Stimulated activated CD4-positive, alpha-beta T cell treated with anti-CD3 and anti-CD28 coated beads, Interleukin-4, amount 100 ng/mL, for 24 hours (primary cell): ENCODE measurements around the gene SLC9B1.
"Not testable (repeated sequence)": the region's sequence is repeated elsewhere in the genome, so short reads cannot be mapped to it uniquely, and the experiment has no call there.

Experiments used
- DNase-seq: peaks from one replicate; pipeline ENCODE4 v3.0.0-alpha.2; 2020

Gene SLC9B1

DNA sequence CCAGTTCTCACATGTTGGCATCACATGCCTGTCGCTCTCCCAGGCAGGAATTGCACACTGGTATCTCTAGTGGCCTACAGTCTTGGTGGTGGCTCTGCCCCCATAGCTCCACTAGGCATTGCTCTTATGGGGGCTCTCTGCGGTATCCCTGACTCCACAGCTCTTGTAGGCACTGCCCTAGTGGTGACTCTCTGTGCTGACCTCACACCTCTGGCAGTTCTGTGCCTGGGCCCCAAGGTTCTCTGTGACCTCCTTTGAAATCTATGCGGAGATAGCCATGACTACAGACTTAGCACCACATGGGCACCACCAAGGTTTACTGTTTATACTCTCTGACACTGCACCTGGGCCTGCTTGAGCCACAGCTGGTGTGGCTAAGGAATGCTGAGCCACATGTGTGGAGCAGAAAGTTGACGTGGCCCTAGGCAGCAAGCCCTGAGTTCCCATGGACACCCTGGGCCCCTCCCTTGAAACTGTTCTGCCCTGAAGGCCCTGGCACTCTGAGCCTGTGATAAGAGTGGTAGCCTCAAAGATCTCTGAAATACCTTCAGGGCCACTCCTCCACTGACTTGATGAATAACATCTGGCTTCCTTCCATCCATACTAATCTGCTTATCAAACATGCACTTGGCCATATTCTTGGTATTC, 8.0 kb downstream of the SLC9B1 start:
- DNase-seq, result no peak

DNA sequence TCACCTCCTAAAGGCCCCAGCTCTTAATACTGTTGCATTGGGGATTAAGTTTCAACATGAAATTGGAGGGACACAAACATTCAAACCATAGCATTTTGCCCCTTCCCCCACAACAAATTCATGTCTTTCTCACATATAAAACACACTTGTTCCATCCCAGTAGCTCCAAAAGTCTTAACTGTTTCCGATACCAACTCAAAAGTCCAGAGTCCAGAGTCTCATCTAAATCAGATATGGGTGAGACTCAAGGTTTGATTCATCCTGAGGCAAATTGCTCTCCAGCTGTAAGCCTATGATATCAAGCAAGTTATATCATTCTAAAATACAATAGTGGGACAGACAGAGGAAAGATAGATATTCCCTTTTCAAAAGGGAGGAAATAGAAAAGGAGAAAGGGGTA, 8.7 kb downstream of the SLC9B1 start:
- DNase-seq, result no peak

DNA sequence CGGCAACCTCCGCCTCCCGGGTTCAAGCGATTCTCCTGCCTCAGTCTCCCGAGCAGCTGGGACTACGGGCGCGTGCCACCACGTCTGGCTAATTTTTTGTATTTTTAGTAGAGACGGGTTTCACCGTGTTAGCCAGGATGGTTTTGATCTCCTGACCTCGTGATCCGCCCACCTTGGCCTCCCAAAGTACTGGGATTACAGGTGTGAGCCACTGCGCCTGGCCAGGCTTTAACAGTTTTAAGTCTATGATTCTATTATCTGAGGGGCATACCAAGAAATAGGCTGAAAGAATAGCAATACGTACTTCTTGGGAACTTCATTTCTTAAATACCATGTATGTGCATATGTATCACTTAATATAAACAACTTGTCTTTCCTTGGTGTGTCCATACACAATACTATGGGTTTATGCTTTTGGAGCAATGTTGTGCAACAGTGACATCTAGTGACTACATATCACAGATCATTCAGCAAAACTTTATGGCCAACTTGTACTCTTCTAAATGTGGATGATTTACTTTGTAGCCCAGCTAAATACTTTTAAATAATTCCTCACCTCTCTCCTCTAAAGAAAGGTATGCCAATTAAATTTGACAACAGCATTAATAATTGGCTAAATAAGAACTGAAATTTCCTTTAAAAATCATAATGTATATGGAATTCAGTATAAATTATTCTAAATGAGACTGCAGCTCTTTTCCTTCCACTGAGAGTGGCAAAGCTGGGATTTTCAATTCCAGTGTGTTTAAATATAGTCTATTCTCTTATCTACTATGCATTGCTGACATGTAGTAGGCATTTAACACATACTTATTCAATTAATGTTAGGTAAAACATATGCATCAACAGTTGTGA, 10.4 kb downstream of the SLC9B1 start:
- peak; percentile 39 for DNase-seq

DNA sequence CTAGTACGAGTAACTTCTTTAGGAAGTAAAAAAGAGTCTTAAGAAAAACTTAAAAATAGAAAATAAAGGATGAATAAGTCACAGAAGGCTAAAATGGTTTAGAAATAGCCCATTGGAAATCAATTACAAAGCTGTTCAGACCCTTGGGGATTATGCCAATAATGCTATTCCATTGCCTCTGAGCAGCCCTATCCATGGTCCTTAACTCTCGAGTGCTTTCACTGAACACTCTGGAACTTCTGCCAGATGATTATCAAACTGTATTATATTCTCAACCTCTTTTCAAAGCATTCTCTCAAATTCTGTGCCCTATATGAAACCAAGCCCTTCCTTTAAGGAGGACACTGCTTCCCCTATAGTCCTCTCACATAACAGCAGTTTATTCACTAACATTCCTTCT, 17.0 kb downstream of the SLC9B1 start:
- DNase-seq, result no peak

DNA sequence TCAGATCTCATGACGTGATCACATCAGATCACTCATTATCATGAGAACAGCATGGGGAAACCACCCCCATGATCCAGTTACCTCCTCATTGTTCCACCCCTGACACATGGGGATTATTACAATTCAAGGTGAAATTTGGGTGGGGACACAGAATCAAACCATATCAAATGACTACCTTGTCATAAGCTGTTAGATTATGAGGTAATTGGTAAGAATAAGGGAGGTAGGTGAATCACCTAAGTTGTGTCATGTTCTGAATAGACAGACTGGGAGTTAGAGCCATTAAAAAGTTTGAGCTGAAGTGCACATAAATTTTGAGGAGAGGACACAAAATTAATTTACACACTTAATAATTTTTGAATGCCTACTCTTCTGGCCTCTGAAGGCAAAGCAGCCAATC, 24.7 kb downstream of the SLC9B1 start:
- no peak for DNase-seq

DNA sequence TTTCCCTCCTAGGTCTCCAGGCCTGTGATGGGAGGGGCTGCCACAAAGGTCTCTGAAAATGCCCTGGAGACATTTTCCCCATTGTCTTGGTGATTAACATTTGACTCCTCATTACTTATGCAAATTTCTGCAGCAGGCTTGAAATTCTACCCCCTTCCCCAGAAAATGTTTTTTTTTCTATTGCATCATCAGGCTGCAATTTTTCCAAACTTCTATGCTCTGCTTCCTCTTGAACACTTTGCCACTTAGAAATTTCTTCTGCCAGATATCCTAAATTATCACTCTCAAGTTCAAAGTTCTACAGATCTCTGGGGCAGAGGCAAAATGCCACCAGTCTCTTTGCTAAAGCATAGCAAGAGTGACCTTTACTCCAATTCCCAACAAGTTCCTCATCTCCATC, 25.5 kb downstream of the SLC9B1 start:
- not testable (repeated sequence) for DNase-seq

DNA sequence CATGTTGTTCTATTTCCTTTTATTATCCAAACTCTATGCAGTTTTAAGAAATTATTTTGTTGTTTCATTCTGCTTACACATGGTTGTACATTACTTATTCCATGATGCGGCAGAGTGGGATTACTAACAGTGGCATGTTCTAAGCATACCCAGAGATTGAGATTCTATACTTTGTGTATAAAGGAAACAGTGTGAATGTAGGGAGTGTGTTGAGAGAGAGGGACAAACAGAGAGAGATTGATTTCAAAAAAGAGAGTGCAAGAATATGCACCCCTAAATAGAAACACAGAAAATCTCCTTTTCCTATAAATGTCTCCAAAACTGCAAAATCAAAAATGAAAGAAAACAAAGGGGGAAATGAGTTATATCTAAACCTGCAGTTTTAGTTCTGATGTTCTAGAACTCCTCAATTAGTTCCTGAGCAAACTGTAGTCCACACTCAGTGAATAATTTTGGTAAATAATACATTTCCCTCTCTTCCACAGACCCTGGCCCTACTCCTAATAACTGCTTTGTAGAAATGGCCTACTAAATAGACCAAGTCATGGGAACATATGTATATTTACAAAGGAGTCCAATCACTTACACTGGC, 31.0 kb downstream of the SLC9B1 start:
- DNase-seq, result no peak

DNA sequence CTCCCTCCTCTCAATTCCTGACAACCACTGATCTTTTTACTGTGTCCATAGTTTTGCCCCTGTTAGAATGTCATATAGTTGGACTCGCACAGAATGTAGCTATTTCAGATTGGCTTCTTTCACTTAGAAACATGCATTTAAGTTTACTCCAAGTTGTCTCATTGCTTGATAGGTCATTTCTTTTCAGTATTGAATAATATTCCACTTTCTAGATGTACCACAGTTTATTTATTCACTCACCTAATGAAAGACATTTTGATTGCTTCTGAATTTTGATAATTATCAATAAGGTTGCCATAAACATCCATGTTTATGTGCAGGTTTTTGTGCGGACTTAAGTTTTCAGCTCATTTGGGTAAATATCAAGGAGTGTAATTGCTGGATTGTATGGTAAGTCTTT, 38.5 kb downstream of the SLC9B1 start:
- no peak for DNase-seq

DNA sequence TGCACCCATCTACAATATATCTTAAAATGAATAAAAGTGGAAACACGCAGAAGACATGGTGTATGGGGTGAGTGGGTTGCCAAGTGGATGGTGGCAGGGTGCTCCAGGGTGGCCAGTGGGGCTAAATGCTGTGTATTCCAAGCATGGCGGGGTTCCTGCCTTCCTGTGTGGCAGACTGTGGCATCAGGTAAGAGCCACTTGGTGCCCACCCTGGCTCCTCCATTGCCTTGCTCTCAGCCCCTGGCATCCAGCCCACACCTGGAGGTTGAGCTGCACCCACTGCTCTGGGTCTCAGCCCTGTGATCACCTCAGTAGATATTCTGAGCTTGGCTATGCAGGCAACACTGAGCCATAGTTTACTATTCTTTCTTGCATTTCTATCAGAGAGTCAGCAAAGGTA, 57.7 kb downstream of the SLC9B1 start:
- not testable (repeated sequence) for DNase-seq

DNA sequence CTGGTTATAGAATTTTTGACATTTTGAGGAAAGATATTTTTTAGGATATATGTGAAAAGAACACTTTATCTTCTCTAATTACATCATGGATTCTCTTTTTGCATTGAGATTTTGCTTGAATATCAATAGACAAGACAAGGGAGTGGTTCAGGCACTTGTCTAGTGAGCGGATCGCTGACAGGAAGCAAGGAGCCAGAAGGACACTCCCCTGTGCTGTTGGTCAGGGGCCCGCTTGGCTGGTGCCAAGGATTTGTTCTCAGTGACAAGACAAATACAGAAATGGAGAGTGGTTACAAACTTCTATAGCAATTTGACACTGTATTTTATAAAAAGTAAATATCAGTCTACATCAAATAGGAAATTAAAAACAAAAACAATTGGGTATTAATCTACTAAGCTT, 60.0 kb downstream of the SLC9B1 start:
- DNase-seq, result no peak

DNA sequence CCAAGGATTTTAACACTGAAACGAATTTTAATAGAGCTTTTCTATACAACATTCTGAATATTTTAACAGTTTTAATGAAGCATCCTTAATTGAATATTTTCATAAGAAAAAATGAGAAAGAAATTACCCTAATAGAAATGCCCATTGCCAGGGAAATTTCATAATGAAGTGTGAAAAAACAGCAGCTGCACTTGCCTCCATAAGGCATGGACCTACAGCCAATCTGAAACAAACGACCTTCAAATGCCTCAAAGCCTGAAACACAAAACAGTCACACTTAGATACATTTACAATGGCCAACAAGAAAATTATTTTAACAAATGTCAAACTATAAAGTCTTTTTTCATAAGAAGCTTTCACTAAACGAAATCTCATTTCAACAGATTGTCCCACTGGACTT, 74.4 kb downstream of the SLC9B1 start:
- no peak for DNase-seq

DNA sequence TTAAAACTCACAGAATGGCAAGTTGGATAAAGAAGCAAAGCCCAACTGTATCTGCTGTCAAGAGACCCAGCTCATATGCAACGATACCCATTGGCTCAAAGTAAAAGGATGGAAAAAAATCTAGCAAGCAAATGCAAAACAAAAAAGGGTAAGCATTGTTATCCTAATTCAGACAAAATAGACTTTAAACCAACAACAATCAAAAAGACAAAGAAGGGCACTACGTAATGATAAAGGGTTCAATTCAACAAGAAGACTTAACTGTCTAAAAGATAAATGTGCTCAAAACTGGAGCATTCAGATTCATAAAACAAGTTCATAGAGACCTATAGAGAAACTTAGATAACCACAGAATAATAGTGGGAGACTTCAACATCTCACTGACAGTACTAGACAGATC, 81.4 kb downstream of the SLC9B1 start:
- DNase-seq, result not testable (repeated sequence)

DNA sequence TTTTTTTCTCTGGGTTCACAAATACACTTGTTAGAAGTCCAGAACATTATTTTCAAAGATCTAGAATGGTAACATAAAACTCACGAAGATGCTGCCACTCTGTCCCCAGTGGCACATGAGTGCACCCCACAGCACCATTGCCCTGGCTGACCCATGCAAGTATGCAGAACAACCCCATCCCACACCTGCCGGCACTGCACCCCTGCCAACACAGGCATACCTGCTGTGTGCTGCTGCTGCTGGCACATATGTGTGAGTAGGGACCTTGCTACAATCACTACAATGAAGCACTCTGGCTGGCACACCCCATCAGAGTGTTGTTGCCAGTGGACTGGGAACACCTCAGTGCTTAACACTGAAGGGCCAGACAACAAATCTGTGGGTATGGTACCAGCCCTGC, 83.8 kb downstream of the SLC9B1 start:
- no peak for DNase-seq

DNA sequence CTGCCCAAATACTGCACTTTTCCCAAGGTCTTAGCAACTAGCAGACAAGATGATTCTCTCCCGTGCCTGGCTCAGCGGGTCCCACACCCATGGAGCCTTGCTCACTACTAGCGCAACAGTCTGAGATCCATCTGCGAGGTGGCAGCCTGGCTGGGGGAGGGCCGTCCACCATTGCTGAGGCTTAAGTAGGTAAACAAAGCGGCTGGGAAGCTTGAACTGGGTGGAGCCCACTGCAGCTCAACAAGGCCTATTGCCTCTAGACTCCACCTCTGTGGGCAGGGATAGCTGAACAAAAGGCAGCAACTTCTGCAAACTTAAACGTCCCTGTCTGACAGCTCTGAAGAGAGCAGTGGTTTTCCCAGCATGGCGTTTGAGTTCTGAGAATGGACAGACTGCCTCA, 99.8 kb downstream of the SLC9B1 start:
- not testable (repeated sequence) for DNase-seq

DNA sequence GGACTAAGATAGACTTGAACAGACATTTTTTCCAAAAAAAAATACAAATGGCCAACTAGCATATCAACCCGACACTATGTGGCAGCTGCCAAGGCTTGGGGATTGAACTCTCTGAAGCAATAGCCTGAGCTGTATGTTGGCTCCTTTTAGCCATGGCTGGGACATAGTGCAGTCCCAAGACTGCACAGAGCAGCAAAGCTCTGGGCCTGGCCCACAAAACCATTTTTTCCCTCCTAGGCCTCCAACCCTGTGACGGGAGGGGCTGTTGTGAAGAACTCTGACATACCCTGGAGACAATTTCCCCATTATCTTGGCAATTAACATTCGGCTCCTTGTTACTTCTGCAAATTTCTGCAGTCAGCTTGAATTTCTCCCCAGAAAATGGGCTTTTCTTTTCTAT, 100.6 kb downstream of the SLC9B1 start:
- DNase-seq, result no peak

DNA sequence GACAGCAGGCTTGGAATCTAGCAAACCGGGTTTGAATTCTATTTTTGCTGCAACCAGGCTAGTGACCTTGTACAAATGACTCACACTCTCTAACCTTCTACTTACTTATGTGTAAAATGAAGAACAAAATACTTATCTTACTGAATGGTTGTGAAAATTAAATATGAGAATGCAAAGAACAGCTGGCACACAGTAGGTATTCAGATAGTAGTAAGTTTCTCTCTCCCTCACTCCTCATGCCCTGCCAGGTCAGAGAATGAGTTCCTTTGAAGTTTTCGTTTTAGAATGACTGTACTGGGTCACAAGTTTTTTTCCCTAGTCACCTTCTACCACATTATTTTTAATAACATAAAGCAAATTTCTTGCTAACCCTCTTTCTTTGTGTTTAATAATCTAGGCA, 117.7 kb downstream of the SLC9B1 start:
- no peak for DNase-seq

DNA sequence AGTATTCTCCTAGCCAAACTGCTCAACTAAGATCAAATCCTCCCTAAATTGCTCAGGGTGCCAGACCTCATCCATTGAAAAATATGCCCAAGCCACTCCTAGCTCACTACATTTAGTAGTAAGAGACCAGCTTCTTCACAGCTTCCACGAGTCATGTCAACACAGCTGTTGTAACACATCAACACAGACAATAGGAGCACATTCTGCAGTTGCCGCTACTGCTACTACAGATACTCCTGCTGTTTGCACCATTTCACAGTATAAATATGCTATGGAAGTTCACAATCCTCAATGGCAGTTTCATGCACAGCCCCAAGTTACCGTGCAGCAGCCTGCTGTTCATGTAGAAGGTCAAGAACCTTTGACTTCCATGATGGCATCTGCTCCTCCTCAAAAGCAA, 121.9 kb downstream of the SLC9B1 start:
- not testable (repeated sequence) for DNase-seq

DNA sequence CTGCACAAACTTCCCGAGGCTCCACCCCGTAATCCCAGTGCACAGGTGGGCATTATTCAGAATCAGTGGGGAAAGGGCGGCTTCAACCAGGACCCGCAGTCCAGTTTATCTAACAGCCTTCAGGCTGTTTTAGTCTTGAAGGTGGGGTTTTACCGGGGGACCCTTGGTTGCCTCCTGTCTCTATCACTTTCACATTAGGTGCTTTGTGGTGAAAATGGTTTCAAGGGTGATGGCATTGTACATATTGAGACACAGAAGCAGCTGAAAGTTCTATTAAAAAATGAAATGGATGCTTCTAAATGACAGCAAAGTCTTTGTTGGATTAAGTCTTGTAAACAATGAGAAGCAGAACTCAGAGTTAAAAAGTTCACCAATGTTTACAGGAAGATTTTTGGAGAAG, 123.0 kb downstream of the SLC9B1 start:
- DNase-seq, result not testable (repeated sequence)

DNA sequence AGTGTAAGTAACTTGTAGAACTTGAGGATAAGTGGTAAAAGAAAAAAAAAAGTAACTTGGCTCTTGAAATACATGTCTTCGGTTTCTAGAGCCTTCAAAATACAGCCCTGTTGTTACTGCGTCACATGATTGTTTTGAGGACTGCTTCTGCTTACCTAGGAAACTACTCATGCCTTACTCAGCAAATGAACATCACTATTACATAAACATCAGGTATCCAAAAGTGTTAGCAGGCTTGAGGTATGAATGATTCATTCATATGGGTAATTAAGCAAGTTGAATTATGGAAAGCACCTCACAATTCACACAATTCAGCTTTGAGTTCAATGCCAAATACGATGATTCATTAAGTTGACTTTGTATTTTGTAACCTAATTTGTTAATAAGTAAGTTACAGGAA, 129.6 kb downstream of the SLC9B1 start:
- DNase-seq, result not testable (repeated sequence)

DNA sequence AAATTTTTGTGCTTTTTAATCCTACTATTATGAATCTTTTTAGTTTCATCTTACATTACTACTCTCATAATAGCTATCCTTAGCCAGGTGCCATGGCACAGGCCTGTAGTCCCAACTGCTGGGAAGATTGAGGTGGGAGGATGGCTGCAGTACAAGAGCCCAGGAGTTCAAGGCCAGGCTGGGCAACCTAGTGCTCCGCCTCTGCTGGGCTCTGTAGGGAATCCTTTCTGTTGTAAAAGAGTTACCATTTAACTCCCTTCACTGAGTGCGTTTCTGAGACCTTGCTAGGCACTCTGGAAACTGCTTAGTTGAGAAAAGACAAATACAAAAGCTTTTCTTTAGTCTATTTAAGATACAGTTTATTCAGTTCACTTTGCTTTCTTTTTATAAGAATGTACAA, 130.9 kb downstream of the SLC9B1 start:
- not testable (repeated sequence) for DNase-seq

DNA sequence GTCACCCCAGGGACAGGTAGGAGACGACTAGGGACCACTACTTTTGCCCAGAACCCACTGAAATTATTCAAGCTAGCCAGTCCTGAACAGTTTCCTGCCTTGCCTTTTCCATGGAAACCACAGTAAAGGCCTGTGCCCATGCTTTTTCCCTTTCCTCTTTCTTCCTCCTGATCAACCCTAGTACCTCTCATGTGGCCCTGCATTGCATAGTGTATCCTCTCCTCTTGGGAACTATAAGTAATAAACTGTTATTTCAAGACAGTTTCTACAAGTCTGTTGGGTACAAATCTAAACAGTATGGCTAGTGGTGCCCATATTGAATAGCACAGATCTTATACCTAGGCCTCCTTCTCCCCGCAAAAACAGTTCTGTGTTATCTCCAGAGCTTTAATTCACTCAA, 136.2 kb downstream of the SLC9B1 start:
- DNase-seq, result no peak

DNA sequence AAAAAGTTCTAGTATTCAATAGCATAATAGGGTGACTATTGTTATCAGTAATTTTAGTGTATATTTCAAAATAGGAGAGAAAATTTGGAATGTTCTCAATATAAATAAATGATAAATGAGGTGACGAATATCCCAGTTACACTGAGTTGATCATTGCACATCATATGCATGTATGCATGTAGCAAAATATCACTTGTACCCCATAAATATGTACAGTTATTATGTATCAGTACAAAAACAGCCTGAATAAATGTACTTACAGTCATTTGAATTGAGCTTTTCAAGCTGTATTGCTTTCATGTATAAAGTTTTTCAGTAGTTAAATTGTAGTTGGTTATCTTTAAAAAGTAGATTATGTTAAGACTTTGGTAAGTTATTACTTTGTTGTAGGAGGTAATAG, 138.2 kb downstream of the SLC9B1 start:
- no peak for DNase-seq

DNA sequence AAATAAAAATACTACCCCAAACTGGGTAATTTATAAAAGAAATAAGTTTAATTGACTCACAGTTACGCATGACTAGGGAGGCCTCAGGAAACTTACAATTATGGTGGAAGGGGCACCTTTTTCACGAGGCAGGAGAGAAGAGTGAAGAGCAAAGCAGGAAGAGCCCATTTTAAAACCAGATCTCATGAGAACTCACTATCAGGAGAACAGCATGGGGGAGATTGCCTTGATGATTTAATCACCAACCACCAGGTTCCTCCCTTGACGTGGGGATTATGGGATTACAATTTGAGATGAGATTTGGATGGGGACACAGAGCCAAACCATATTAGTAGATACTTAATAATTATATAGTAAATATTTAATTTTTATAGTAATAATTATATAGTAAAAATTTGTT, 140.6 kb downstream of the SLC9B1 start:
- no peak for DNase-seq

DNA sequence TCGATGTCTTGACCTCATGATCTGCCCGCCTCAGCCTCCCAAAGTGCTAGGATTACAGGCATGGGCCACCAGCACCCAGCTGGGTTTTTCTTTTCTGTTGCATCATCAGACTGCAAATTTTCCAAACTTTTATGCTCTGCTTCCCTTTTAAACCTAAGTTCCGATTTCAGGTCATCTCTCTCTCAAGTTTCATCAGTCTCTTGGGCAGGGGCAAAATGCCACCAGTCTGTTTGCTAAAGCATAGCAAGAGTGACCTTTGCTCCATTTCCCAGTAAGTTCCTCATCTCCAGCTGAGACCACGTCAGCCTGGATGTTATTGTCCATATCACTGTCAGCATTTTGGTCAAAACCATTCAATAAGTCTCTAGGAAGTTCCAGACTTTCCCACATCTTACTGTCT, 141.2 kb downstream of the SLC9B1 start:
- not testable (repeated sequence) for DNase-seq
